ENCODE data around the gene ECD. TPM values are rescaled to one million over a fixed set of nuclear protein-coding genes. Genes with fewer than 3 reads are reported as not detected.
"Not testable (repeated sequence)": the region's sequence is repeated elsewhere in the genome, so short reads cannot be mapped to it uniquely, and the experiment has no call there.

ECD gene
- polyA plus RNA-seq, 1 donor = 42.8 TPM

- no peak for DNase-seq
Measured at GRCh38 chr10:73161662-73162061, 6.1 kb downstream of the ECD start.

DNA sequence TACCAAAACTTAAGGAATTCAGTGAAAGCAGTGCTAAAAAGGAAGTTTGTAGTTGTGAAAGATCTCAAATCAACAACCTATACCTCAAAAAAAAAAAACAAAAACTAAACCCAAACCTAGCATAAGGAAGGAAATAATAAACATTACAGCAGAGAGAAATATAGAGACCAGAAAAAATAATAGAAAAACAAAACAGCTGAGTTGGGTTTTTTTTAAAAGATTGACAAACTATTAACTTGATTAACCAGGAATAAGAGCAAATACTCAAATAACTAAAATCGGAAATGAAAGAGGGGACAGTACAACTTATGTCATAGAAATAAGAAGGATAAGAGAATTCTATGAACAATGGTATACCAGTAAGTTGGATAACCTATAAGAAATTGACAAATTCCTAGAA is 6.7 kb downstream of the ECD start:
- no peak for DNase-seq

DNA sequence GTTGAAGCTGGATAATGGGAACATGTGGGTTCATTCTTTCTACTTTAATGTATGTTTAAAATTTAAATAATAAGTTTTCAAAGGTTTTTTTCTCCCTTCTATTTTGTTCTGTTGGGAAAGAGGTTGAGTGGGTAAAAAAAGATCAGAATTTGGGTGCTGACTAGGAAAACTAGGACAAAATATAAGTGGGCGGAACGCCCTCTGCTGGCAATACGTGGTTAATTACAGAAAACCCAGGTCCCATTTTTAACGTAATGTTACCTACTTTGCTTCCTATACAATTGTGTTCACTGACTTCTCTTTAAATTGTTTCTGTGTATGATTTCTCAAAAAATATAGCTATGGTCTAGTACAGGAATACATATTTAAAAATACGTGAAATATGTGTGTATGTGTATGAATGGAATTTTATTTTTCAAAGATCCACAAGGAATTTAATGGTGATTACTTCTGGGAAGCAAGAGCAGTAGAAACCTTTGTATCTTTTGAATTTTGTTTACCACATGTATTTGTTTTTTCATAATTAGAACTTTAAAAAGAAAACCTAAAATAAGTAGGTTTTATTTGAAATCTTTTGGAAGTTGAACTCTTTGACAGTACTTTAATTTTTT is 8.7 kb downstream of the ECD start:
- DNase-seq = peak; percentile 44

- DNase-seq = no peak
Measured at GRCh38 chr10:73156054-73156453, 11.8 kb downstream of the ECD start.

DNA sequence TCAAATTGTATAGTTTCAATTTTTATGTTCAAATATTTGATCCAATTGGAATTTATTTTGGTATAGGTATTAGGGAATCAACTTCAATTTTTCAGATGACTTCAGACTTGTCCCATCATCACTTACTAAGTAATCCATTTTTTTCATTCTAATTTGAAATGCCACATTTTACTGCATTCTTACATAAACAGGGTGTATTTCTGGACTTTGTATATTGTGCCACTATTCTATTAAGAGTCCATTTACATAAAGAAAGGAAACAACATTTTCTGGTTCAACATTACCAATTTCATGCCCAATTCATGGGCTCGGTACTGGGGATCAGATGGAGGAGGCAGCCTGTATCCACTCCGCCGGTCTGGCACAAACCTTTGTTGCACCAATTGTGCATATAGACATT is 15.8 kb downstream of the ECD start:
- no peak for DNase-seq

DNA sequence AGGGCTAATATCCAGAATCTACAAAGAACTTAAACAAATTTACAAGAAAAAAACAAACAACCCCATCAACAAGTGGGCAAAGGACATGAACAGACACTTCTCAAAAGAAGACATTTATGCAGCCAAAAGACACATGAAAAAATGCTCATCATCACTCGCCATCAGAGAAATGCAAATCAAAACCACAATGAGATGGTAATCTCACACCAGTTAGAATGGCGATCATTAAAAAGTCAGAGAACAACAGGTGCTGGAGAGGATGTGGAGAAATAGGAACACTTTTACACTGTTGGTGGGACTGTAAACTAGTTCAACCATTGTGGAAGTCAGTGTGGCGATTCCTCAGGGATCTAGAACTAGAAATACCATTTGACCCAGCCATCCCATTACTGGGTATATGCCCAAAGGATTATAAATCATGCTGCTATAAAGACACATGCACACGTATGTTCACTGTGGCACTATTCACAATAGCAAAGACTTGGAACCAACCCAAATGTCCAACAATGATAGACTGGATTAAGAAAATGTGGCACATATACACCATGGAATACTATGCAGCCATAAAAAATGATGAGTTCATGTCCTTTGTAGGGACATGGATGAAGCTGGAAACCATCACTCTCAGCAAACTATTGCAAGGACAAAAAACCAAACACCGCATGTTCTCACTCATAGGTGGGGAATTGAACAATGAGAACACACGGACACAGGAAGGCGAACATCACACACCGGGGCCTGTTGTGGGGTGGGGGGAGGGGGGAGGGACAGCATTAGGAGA is 17.0 kb downstream of the ECD start:
- not testable (repeated sequence) for DNase-seq

DNA sequence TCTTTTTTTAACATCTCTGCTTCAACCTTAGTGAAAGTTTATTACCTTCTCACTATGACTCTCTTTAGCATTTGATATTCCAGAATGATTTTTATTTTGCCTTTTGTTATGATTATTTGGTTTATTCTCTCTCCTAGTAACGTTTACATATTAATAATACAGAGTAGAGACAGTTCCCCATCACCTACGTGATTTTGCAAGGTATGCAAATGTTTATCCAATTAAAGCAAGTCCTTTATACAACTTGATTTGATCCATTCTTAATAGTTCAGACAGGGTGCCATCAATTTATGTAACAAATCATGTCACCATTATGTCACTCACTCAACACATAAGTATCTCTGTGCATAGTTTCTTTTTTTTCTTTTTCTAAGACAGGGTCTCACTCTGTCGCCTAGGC is 26.2 kb downstream of the ECD start:
- no peak for DNase-seq

DNA sequence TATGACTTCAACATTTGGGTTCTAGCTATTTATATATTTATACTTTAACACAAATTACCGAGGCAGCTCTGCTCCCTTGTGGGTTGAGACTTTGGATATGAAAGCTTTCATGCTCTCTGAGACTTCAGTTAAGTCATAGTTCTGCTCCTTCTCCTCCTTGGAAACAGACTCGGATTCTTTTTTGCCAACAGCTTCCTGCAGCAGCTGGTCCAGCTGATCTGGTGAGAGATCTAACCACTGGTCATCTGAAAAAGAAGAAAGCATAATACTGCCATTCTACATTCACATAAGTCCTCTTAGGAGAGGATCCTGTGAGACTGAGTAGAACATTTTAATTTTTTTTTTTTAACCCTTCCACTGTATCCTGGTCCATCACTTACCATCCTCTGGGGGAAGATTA is 28.6 kb downstream of the ECD start:
- DNase-seq = no peak

GRCh38 chr10:73136627-73137026 is 31.2 kb downstream of the ECD start:
- DNase-seq = no peak

DNA sequence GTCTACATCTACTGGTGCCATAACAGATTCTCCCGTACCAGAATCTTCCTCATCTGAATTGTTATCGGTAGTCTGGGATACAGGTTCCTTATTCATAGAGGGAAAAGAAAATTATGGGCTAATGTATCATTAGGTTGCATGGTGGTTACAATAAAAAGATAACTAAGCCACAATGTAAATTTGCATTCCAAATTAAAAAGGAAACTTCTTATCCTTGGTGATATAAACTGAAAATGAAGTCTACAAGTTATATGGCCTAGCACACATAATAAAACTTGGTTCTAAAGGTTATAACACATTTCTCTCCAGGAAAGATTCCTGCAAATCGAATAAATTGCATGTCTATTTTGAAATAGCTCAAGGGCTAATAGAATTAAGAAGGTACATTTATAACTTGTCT is 33.1 kb downstream of the ECD start:
- DNase-seq = no peak

GRCh38 chr10:73131913-73132686 is 35.7 kb downstream of the ECD start:
- DNase-seq = no peak

- no peak for DNase-seq
Measured at GRCh38 chr10:73131301-73131700, 36.5 kb downstream of the ECD start.

- DNase-seq = no peak
Measured at GRCh38 chr10:73126343-73126742, 41.5 kb downstream of the ECD start.

DNA sequence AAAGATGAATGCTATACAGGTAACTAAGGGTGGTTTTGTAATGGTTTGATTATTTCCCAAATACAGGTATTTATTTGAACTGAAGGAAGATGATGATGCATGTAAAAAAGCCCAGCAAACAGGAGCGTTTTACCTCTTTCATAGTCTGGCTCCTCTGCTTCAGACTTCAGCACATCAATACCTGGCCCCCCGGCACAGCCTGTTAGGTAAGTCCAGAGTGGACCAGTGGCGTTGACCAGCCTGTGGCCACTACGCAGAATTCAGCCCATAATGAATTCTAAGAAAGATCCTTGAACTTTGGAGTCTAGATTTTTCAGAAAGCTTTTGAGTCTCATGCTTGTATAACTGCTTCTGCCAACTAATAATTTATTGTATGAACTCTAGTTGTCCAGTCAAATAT is 47.9 kb downstream of the ECD start:
- DNase-seq = no peak

GRCh38 chr10:73119457-73119856 is 48.4 kb downstream of the ECD start:
- DNase-seq = no peak

- no peak for DNase-seq
Measured at GRCh38 chr10:73117976-73118743, 49.6 kb downstream of the ECD start.

DNA sequence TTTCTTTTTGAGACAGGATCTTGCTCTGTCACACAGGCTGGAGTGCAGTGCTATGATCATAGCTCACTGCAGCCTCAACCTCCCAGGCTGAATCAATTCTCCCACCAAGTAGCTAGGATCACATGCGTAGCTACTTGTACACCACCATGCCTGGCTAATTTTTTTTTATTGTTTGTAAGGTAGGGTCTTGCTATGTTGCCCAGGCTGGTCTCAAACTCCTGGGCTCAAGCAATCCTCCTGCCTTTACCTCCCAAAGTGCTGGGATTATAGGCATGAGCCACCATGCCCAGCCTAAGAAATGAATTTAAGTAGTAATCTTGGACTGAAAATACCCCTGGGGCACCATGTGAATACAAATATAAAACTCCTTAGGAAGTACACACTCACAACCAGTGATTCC is 51.8 kb downstream of the ECD start:
- no peak for DNase-seq

GRCh38 chr10:73113551-73113950 is 54.3 kb downstream of the ECD start:
- no peak for DNase-seq

GRCh38 chr10:73112032-73112431 is 55.8 kb downstream of the ECD start:
- not testable (repeated sequence) for DNase-seq

- peak; percentile 86 for DNase-seq
Measured at GRCh38 chr10:73110345-73110849, 57.4 kb downstream of the ECD start, which contains the start of gene NUDT13. TSS of gene NUDT13 (plus strand) at chr10:73110455. CDS start at chr10:73114366, 3,911 bp downstream.

DNA sequence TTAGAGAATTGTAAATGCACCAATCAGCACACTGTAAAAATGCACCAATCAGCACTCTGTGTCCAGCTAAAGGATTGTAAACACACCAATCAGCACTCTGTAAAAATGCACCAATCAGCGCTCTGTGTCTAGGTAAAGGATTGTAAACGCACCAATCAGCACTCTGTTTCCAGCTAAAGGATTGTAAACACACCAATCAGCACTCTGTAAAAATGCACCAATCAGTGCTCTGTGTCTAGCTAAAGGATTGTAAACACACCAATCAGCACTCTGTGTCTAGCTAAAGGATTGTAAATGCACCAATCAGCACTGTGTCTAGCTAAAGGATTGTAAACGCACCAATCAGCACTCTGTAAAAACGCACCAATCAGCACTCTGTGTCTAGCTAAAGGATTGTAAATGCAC is 58.6 kb downstream of the ECD start:
- DNase-seq = not testable (repeated sequence)

DNA sequence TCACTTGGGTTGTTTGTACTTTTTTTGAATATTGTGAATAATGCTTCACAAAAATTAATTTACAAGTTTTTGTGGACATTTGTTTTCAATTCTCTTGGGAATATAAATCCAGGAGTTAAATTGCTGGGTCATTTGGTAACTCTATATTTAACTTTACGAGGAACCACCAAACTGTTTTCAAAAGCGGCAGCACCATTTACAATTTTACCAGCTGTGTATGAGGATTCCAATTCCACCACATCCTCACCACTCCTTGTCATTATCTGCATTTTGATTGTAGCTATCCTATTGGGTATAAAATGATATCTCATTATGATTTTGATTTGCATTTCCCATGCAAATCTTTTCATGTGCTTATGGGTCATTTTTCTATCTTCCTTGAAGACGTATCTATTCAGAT is 61.5 kb downstream of the ECD start:
- no peak for DNase-seq
